DLD1 (cell line): ENCODE data around the gene AKR1D1.
"Not testable (repeated sequence)": the region's sequence is repeated elsewhere in the genome, so short reads cannot be mapped to it uniquely, and the experiment has no call there.

Source experiments
- in situ Hi-C: cut with HindIII; loops from 2 replicates; pipeline ENCODE4 v1.10.0; 2017; ENCODE audit warnings: low sequenced_read_pairs

Gene AKR1D1

DNA sequence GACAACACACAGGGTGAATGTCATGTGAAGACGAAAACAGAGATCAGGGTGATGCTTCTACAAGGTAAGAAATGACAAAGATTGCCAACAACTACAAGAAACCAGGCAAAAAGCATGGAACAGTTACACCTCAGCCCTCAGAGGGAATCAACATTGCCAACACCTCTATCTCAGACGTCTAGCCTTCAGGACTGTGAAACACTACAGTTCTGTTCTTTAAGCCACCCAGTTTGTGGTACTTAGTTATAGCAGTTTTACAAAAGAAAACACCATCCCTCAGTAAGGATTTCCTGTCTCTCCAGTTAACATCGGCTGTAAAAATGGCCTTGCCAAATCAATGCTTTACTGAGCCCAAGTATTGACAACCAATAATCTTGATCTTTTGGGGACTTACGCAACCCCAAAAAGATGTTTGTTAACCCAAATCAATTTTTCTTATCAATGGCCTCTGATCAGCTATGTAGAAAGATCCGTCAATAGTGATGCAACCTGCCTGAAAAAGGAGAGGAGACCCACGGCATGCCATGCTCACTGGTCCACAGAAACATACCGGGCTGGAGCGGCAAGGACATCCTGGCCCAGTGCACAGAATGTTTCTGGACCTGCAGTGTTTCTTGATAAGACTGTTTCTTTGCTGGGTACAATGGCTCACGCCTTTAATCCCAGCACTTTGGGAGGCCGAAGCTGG, 44.0 kb downstream of the AKR1D1 start:
- in situ Hi-C loops, result no loop called here

DNA sequence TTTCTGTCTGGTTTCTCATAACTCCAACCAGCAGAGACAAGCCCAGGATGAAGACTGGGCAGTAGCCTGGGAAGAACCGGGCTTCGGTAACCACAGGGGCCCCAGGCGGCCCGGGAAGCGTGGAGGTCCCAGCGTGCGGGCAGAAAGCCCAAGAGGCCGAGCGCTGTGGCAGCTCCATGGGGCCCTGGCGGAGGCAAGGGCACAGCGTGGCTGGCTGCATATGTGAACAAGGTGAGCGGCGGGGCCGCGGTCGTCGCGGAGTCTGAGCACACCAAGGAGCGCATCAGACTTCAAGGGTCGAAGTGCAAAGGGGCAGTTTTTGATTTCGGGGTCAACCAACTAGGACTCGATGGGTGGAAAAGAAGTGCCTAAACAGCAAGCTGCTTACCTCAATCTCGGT, 45.9 kb downstream of the AKR1D1 start:
- in situ Hi-C loops, result no loop called here

DNA sequence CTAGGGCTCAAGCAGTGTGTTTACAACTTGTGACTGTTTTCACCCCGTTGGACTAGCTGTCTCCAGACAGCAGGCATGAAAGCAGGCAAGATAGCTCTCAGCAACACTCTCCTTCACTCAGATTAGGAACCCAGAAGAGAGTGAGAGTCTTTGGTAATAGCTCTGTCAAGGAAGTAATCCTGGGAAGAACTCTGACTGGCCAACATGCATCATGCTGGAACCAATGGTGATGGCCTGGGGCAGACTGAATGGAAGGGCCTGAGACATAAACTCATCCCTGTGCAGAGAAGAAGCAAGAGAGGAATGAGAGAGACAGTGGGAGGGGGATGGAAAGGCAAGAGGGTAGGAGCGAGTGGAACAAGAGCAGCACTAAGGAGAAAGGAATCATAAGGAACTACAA, 48.9 kb downstream of the AKR1D1 start:
- in situ Hi-C loops, result no loop called here

DNA sequence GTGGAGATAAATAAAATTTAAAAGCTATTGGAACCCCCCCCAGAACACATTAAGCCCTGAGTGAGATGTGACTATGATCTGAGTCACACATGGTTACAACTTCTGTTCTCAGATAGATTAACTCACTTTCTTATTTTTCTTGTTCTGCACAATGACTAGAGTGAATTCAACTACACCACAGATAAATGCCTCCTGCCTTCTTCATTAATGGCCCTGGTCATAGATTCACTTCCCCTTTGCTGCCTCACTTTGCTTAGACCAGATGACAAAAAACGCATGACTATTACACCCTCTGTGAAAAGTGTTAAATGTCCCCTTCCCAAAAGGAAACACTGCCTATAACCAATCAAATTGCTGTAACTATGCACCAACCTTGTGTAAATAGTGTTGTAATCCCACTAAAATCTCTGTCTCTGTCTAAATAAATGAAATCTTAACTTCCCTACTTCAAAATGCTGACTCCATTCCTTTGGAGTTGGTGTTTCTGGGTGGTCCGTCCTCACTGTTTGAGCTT, 49.4 kb downstream of the AKR1D1 start:
- in situ Hi-C loops, result no loop called here

DNA sequence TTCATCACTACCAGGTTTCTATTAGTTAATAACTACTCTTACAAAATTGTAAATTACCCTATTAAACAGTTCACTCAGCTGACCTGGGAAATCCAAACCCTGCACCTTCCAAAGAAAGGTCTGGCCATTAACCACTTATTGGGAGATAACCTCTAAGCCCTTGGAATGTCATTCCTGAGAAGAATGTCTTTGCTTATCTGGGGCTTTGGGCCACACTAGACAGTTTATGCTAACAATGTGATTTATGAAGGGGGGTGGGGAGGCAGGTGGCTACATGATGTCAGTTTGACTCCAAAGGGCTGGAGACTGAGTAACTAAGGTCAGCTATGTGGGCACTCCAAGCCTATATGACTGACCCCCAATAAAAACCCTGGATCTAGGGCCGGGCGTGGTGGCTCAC, 50.7 kb downstream of the AKR1D1 start:
- in situ Hi-C loops, result no loop called here

DNA sequence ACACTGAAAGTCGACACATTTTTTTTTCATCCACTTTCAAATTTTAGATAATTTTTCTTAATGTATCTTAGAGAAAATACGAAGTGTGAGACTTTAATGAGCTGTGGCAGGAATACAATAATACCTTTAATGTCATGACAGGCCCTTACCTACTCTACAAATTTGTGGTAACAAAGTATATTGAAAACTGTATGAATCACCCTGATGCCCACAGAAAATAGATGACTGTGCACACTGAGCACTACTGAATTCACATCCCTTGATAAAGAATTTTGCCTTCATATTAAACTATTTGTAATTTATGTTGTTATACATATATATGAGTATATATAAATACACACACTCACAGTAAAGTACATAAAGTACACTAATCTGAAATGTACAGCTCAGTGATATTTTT, 51.7 kb downstream of the AKR1D1 start:
- in situ Hi-C loops, result no loop called here

DNA sequence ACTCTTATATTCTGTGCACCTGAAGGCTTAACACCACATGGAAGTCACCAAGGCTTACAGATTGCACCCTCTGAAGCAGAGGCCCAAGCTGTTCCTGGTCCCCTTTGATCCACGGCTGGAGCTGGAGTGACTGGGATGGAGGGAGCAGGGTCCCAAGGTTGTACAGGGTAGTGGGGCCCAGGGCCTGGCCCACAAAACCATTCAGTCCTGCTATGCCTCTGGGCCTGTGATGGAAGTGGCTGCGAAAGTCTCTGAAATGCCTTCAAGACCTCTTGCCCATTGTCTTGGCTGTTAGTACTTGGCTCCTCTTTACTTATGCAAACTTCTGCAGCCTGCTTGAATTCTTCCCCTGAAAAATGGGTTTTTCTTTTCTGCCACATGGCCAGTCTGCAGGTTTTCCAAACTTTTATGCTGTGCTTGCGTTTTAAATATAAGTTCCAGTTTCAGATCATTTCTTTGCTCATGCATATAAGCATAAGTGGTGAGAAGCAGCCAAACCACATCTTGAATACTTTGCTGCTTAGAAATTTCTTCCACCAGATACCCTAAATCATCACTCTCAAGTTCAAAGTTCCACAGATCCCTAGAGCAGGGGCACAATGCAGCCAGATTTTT, 53.4 kb downstream of the AKR1D1 start:
- in situ Hi-C loops, result no loop called here

DNA sequence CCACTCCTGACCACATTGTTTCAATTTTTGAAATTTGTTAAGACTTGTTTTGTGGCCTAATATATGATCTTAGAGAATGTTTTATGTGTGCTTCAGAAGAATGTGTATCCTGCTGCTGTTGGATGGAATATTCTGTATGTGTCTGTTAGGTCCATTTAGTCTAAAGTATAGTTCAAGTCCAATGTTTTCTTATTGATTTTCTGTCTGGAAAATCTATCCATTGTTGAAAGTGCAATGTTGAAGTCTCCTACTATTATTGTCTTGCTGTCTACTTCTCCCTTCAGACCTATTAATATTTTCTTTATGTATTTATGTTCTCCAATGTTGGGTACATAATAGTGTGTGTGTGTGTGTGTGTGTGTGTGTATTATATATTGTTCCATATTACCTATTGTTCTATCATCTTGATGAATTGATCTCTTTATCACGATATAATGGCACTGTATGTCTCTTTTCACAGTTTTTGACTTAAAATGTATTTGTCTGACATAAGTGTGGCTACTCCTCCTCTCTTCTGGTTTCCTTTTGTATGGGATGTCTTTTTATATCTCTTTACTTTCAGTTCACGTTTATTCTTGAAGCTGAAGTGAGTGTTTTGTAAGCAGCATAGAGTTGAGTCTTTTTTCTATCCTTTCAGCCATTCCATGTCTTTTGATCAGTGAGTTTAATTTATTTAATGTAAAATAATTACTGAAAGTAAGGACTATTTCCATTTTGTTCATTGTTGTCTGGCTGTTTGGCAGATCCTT, 61.3 kb downstream of the AKR1D1 start:
- in situ Hi-C loops, result no loop called here

DNA sequence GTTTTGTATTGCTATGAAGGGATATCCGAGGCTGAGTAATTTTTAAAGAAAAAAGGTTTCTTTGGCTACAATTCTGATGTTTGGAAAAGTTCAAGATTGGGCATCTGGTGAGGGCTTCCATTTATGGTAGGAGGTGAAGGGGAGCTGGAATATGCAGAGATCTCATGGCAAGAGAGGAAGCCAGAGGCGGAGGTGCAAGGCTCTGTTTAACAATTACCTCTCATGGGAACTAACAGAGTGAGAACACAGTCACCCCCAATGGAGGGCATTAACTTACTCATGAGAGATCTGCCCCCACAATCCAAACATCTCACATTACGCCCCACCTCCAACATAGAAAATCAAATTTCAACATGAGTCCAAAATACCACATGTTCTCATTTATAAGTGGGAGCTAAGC, 62.0 kb downstream of the AKR1D1 start:
- in situ Hi-C loops, result no loop called here

DNA sequence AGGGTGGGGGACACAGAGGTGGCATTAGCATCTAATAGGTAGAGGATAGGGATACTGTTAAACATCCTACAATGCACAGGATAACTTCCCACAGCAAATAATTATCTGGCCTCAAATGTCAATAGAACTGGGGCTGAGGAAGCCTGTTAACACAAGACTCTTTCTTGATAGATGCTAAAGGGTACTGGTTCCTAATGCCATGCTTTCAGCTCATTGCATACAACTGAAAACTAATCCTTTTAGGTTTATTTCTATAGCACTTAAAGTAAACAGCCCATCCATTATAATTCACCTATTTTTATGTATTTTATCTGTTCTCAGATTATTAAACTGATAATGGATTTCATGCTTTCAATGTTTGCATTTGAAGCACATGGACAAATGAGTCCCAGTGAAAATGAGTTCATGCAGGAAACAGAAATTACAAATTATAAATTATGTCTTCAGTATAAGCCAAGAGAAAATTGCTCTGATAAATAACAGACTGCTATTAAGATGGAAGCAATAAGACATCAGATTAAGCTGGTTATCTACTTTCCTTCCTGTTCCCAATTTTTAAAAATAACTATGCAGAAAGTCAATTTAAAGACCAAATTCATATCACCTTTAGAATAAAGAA, 66.4 kb downstream of the AKR1D1 start:
- in situ Hi-C loops, result no loop called here

DNA sequence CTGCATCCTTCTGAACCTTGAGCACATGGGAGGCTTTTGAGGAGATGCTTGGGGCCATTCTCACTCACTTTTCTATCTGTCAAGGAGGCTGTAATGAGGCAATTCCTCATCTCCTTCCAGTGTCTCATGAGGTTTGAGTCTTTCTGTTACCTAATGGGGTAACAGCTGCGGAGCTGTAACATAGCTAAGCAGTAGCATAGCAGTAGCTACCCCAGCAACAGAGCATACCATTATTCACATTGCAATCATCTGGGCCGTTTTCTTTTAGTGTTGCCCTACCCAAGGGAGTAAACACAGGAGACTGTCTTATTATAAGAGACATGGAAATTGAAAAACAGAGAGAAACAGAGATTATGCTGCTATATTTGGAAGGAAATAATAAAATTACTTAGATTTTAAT, 68.7 kb downstream of the AKR1D1 start:
- in situ Hi-C loops, result no loop called here

DNA sequence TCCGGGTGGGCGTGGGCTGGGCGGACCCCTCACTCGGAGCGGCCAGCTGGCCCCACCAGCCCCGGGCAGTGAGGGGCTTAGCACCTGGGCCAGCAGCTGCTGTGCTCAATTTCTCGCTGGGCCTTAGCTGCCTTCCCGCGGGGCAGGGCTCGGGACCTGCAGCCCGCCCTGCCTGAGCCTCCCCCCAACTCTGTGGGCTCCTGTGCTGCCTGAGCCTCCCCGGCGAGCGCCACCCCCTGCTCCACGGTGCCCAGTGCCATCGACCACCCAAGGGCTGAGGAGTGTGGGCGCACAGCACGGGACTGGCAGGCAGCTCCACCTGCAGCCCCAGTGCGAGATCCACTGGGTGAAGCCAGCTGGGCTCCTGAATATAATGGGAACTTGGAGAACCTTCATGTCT, 70.0 kb downstream of the AKR1D1 start:
- in situ Hi-C loops, result not testable (repeated sequence)

DNA sequence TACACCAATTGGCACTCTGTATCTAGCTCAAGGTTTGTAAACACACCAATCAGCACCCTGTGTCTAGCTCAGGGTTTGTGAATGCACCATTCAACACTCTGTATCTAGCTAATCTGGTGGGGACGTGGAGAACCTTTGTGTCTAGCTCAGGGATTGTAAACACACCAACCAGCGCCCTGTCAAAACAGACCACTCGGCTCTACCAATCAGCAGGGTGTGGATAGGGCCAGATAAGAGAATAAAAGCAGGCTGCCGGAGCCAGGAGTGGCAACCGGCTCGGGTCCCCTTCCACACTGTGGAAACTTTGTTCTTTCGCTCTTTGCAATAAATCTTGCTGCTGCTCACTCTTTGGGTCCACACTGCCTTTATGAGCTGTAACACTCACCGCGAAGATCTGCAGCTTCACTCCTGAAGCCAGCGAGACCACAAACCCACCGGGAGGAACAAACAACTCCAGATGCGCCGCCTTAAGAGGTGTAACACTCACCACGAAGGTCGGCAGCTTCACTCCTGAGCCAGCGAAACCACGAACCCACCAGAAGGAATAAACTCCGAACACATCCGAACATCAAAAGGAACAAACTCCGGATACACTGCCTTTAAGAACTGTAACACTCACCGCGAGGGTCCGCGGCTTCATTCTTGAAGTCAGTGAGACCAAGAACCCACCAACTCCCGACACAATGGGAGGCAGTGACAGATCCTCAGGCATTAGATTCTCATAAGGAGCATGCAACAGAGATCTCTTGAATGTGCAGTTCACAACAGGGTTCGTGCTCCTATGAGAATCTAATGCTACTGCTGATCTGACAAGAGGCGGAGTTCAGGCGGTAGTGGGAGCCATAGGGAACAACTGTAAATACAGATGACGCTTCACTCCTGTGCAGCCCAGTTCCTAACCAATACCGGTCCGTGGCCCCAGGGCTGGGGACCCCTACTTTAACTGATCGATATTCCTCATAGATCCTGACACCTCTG, 70.8 kb downstream of the AKR1D1 start:
- in situ Hi-C loops, result not testable (repeated sequence)

DNA sequence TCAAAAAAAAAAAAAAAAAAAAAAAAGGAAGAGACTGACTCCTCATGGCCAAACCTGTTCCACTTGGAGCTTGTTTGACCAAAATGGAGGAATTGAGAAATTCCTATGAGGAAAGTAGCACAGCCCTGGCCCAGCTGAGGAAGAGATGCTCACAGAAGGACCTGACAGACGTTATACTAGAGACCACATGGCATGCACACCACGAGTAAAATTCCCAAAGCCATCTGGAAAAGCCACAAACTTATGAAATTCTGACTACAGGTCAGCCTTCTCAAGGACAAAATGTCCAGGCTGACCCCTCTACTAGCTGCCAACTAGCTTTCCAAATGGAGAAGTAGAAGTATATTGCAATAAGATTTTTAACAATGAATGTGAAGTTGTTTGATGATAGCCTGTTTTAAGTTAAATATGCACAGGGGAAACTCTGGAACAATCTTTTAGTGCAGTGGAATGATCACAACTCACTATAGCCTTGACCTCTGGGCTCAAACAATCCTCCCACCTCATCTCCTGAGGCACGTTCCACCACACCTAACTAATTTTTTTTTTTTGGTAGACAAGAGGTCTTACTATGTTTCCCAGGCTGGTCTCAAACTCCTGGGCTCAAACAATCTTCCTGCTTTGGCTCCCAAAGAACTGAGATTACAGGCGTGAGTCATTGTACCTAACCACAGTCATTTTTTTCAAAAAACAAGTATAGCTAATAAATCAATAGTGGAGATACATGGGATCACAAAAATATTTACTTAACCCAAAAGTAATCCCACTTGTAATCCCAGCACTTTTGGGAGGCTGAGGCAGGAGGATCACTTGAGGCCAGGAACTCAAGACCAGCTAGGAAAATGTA, 75.7 kb downstream of the AKR1D1 start:
- in situ Hi-C loops, result no loop called here

DNA sequence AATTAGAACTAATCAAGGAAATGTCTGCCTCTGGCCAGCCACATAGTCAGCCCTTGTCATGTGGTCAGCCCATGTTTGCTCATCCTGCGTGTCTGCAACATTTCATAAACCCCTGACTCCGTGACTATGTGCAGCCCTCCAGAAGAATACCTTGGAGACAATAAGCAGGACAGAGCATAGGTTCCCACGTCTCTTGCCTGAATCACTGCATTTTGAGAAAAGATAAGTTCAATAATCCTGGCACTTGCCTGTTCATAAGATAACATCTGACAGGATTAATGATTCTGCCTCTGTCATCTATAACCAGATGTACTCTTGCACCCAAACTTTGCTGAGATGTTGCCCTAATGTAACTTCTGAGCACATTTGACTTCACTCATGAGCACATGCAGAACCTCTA, 78.4 kb downstream of the AKR1D1 start:
- in situ Hi-C loops, result no loop called here

DNA sequence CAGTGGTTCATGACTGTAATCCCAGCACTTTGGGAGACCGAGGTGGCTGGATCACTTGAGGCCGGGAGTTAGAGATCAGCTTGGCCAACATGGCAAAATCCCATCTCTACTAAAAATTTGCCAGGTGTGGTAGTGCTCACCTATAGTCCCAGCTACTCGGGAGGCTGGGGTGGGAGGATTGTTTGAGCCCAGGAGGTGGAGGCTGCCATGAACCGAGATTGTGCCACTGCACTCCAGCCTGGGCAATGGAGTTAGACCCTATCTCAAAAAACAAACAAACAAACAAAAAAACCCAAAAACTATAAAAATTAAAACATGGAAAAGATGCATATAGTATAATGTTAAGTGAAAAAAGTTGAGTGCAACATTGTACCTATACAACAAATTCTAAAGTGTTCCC, 81.4 kb downstream of the AKR1D1 start:
- in situ Hi-C loops, result no loop called here

DNA sequence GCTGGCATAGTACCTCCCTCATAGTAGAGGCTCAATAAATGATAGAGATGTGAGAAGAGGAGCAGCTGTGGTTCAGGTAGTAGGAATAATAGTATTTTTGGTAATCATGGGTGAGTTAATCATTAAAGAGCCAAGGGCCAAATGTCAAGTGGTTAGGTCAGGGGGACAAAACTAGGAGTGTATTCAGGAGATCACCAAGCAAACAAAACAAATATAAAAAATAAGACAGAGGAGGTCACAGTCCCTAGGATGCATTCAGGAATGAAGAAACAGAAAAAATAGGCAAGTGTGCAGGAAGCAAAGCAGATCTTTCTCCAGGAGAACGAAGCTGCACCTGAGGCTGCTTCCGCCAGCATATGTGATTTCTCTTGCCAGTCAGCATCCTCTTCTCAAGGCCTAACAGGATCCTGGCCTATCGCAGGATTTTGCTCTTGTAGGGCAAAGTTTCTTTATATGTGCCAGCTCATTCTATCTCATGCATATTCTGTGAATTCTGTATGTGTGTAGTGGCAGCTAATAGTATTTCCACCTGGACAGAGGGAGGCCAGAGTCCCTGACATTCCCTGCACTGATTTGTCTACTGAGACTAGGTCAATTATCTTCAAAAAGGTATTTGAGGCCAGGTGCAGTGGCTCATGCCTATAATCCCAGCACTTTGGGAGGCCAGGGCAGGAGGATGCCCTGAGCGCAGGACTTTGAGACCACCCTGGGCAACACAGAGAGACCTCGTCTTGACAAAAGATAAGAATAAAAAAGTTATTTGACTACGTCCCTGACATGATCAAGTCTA, 82.7 kb downstream of the AKR1D1 start:
- in situ Hi-C loops, result no loop called here

DNA sequence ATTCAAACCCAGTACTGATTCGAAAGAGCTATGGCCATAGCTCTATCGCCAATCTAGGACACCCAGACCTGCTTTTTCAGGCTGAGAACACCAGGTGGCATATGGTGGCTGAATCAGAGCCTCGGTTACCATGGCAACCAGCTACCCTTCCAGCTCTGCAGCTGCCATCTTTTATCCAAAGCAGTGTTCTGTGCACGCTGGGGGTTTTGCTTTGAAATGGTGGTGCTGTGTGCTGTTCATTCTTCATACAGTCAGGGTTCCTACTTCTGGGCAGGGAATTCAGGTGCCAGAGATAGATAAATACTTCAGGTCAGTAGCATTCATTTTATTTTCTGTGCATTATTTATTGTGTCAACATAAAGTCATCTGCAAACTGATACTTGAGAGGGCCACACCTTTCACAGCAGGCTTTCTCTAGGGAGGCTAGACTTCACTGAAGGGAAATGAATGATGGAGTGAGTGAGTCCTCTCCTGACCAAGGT, 85.4 kb downstream of the AKR1D1 start:
- in situ Hi-C loops, result loop anchor here (10.0 kb wide), 1 partner anchor 233 kb away; no protein-coding TSS in a partner anchor
